Measurements from ENCODE around the gene MARS1.
"Not testable (repeated sequence)": the region's sequence is repeated elsewhere in the genome, so short reads cannot be mapped to it uniquely, and the experiment has no call there.

MARS1 gene

GRCh38 chr12:57487597-57488401 lies at the start of gene MARS1:
Gene MARS1 (plus strand): TSS chr12:57488068. CDS start chr12:57488091, 23 bp downstream.
- peak; percentile 97 for DNase-seq (ENCODE audit: low spot score)

DNA sequence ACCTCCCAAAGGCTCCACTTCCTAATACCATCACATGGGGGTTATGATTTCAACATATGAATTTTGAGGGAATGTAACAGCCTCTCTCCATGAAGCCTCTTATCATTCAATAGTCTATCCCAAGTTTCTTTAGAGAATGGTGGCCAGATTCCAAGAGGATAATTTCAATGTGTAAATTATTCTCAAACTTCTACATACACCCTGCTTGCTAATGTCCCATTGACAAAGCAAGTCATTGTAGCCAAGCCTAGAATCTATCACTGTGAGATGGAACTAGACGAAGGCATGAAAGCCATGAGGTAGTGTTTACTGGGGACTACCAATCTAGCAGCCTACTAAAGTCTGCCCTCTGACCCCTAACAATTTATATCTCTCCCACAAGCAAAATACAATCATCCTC lies 49.5 kb upstream of the MARS1 start:
- DNase-seq (ENCODE audit: low spot score), result no peak

GRCh38 chr12:57439762-57440266 lies 48.1 kb upstream of the MARS1 start:
- no peak for DNase-seq (ENCODE audit: low spot score)

DNA sequence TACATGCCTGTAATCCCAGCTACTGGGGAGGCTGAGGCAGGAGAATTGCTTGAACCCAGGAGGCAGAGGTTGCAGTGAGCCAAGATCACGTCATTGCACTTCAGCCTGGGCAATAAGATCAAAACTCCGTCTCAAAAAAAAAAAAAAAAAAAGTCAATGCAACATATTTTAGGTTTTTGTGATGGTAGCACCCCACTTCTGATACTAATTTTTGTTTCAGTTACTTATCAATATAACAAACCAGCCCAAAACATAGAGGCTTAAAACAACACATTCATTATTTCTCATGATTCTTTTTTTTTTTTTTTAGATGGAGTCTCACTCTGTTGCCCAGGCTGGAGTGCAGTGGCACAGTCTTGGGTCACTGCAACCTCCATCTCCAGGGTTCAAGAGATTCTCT lies 46.5 kb upstream of the MARS1 start:
- not testable (repeated sequence) for DNase-seq (ENCODE audit: low spot score)

DNA sequence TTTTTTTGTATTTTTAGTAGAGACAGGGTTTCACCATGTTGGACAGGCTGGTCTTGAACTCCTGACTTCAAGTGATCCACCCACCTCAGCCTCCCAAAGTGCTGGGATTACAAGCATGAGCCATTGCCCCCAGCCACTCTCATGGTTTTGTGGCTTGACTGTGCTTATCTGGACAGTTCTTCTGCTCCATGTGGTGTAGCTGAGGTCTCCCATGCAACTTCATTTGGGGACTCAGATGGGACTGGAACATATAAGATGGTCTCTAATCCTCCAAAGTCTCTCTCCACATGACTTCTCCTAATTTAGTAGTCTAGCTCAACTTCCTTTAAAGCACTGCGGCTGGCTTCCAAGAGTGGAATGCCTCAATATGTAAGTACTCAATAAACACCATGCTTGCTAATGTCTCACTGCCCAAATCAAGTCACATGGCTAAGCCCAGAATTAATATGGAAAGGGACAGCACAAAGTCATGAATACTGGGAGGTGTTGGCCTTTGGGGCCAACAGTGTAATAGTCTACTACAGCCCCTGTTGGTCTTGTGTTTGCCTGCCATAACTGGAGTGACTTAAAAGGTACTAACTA lies 45.9 kb upstream of the MARS1 start:
- no peak for DNase-seq (ENCODE audit: low spot score)

- not testable (repeated sequence) for DNase-seq (ENCODE audit: low spot score)
These were observed 43.5 kb upstream of the MARS1 start for GRCh38 chr12:57444337-57444736.

DNA sequence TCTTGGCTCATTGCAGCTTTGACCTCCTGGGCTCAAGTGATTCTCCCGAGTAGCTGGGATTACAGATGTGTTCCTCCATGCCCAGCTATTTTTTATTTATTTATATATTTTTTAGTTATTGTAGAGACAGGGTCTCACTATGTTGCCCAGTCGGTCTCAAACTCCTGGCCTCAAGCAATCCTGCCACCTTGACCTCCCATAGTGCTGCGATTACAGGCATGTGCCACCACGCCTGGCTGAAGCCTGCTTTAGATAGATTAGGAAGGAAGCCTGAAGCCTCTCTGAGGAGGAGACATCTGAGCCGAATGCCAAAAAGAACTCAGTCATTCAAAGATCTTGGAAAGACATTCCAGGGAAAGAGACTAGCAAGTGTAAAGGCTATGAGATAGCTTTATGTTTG lies 43.1 kb upstream of the MARS1 start:
- no peak for DNase-seq (ENCODE audit: low spot score)

DNA sequence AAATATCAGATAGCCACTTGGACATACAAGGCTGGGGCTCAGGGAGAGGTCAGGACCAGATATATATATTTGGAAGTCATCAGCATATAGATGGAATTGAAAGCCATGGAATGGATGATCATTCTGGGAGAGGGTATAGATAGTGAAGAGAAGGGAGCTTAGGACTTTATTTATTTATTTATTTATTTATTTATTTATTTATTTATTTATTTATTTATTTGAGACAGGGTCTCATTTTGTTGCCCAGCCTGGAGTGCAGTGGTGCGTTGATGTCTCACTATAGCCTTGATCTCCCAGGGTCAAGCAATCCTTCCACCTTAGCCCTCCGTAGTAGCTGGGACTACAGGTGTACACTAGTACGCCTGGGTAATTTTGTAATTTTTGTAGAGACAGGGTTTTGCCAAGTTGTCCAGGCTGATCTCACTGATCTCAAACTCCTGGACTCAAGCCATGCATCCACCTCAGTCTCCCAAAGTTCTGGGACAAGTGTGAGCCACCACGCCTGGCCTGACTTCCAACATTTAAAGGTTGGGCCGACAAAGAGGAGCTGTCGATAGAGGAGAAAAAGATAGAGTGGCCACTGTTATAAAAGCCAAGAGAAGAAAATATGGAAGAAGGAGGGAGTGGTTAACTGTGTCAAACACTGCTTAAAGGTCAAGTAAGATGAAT lies 41.4 kb upstream of the MARS1 start:
- DNase-seq (ENCODE audit: low spot score), result no peak

DNA sequence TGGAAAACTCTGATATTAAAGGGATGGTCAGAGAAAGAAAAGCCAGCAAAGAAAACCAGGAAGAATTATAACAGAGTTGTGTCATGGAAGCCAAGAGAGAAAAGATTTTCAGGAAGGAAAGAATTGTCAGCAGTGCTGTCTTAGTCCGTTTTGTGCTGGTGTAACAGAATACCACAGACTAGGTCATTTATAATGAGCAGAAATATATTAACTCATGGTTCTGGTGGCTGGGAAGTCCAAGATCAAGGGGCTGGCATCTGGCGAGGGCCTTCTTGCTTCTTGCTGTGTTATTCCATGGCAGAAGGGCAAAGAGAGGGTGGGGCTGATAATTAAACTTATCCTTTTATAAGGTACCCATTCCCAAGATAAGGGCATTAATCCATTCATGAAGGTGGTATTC lies 39.2 kb upstream of the MARS1 start:
- DNase-seq (ENCODE audit: low spot score), result no peak

DNA sequence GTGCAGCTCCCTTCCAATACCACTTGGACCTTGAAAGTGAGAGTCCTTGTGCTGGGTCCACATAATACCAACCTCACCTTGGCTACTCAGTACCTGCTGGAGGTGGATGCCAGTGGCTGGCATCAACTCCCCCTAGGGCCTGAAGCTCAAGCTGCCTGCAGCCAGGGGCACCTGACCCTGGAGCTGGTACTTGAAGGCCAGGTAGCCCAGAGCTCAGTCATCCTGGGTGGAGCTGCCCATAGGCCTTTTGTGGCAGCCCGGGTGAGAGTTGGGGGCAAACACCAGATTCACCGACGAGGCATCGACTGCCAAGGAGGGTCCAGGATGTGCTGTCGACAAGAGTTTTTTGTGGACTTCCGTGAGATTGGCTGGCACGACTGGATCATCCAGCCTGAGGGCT lies 38.5 kb upstream of the MARS1 start:
- DNase-seq (ENCODE audit: low spot score), result no peak

- no peak for DNase-seq (ENCODE audit: low spot score)
These were observed 37.8 kb upstream of the MARS1 start for GRCh38 chr12:57450057-57450456.

GRCh38 chr12:57451233-57451778 lies 36.6 kb upstream of the MARS1 start:
- no peak for DNase-seq (ENCODE audit: low spot score)

DNA sequence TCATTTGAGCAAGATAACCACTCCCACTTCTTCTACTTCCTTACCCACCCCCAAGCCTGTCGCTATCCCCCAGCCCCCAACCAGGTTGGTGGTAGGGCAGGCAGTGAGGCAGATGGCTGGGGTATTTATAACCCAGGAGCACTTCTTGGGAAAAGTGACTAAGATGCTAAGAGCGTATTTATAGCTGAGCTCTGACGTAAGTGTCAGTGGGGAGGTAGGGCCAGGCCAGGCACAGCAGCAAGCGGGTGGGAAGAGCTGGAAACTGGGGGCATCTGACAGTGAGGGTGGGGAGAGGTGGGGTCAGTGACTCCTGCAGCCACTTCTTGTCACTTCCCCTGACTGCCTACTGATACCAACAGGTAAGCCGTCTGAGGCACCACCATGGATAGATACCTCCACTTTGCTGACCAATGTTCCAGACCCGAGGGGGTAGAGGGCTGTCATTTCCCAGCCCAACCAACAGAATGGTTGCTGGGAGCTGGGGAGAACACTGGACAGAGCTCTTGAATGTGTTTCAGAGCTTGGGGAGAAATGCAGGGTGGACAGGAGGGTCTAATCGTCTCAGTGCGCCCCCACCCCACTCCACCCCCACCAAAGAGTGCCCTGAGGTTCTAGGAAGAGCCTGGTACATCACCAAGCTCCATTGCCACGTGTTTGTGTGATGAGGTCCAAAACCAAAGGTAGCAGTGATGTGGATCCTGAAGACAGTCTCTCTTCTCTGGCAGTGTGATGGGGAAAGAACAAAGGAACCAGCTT lies 35.5 kb upstream of the MARS1 start:
- DNase-seq (ENCODE audit: low spot score), result no peak

DNA sequence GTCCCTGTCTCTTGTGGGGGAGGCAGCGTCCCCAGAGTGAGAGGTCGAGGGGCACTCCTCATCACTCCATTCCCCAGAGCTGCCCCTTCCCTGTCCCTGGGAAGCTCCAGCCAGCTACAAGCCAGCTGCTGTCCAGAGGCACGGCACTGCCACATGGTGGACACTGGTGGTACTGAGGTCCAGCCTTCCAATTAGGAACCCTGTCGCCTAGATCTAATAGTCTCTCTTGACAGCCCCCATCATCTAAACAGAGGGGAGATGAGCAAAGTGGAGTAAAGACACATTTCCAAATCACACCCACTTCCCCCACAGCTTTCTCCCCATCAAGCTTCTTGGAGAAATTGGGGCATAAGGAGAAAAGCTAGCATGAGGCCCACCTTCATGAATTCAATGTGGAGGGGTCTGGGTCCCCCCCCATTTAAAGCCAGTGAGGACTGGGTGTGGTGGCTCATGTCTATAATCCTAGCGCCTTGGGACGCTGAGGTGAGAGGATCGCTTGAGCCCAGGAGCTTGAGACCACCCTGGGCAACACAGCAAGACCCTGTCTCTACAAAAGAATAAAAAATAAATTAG lies 34.8 kb upstream of the MARS1 start:
- peak; percentile 50 for DNase-seq (ENCODE audit: low spot score)

DNA sequence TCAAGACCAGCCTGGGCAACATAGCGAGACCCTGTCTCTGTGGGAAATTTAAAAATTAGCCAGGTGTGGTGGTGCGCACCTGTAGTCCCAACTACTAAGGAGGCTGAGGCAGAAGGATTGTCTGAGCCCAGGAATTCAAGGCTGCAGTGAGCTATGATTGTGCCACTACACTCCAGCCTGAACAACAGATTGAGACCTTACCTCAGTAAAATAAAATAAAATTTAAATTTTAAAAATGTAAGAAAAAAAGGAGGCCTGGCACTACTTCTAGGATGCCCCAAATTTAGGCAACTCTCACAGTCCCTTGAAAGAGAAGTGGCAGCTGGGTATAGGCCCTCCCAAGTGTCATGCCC lies 33.7 kb upstream of the MARS1 start:
- DNase-seq (ENCODE audit: low spot score), result no peak

GRCh38 chr12:57454566-57455373 lies 33.1 kb upstream of the MARS1 start, which contains the start of gene INHBE:
Gene INHBE (plus strand): TSS chr12:57455307. CDS start chr12:57455537, 230 bp downstream.
- DNase-seq (ENCODE audit: low spot score), result no peak

- DNase-seq (ENCODE audit: low spot score), result no peak
These were observed 32.3 kb upstream of the MARS1 start for GRCh38 chr12:57455374-57456144.

DNA sequence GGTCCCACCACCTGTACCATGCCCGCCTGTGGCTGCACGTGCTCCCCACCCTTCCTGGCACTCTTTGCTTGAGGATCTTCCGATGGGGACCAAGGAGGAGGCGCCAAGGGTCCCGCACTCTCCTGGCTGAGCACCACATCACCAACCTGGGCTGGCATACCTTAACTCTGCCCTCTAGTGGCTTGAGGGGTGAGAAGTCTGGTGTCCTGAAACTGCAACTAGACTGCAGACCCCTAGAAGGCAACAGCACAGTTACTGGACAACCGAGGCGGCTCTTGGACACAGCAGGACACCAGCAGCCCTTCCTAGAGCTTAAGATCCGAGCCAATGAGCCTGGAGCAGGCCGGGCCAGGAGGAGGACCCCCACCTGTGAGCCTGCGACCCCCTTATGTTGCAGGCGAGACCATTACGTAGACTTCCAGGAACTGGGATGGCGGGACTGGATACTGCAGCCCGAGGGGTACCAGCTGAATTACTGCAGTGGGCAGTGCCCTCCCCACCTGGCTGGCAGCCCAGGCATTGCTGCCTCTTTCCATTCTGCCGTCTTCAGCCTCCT lies 31.6 kb upstream of the MARS1 start:
- DNase-seq (ENCODE audit: low spot score), result peak; percentile 71

DNA sequence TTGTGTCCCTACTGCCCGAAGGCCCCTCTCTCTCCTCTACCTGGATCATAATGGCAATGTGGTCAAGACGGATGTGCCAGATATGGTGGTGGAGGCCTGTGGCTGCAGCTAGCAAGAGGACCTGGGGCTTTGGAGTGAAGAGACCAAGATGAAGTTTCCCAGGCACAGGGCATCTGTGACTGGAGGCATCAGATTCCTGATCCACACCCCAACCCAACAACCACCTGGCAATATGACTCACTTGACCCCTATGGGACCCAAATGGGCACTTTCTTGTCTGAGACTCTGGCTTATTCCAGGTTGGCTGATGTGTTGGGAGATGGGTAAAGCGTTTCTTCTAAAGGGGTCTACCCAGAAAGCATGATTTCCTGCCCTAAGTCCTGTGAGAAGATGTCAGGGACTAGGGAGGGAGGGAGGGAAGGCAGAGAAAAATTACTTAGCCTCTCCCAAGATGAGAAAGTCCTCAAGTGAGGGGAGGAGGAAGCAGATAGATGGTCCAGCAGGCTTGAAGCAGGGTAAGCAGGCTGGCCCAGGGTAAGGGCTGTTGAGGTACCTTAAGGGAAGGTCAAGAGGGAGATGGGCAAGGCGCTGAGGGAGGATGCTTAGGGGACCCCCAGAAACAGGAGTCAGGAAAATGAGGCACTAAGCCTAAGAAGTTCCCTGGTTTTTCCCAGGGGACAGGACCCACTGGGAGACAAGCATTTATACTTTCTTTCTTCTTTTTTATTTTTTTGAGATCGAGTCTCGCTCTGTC lies 31.0 kb upstream of the MARS1 start:
- DNase-seq (ENCODE audit: low spot score), result no peak

Data from activated CD4-positive, alpha-beta T cell treated with anti-CD3 and anti-CD28 coated beads, Interleukin-2, Interleukin-4, amounts not matched to agents 100 ng/mL and 50 ng/mL, durations not matched to agents 16 hours and 8 hours (primary cell).